HUES48 (cell line): ENCODE results near the gene TPD52L2.
"Not testable (repeated sequence)": the region's sequence is repeated elsewhere in the genome, so short reads cannot be mapped to it uniquely, and the experiment has no call there.

ENCODE experiments used
- H3K27ac ChIP-seq: one replicate; pipeline ENCODE4 v1.7.0; 2013; ENCODE audit warnings: low read depth, low read length, inconsistent platforms
- H3K27me3 ChIP-seq: 2 replicates; pipeline ENCODE4 v1.6.1; 2013; ENCODE audit warnings: mild to moderate bottlenecking, low read length; ENCODE audit not compliant: control insufficient read depth, insufficient read depth
- H3K36me3 ChIP-seq: 2 replicates; pipeline ENCODE4 v1.6.1; 2013; ENCODE audit warnings: low read length; ENCODE audit not compliant: control insufficient read depth, insufficient read depth
- H3K4me1 ChIP-seq: 2 replicates; pipeline ENCODE4 v1.6.1; 2013; ENCODE audit warnings: mild to moderate bottlenecking, low read length; ENCODE audit not compliant: control insufficient read depth, insufficient read depth
- H3K4me3 ChIP-seq: 2 replicates; pipeline ENCODE4 v1.5.1; 2013; ENCODE audit warnings: mild to moderate bottlenecking, low read depth, low read length
- H3K9ac ChIP-seq: 2 replicates; pipeline ENCODE4 v1.6.1; 2013; ENCODE audit warnings: mild to moderate bottlenecking, low read depth, low read length, moderate library complexity
- H3K9me3 ChIP-seq: 2 replicates; pipeline ENCODE4 v1.6.1; 2013; ENCODE audit warnings: low read length; ENCODE audit not compliant: control insufficient read depth, insufficient read depth

Gene TPD52L2

GRCh38 chr20:63929071-63929470, 64.0 kb downstream of the TPD52L2 start:
- Histone ChIP-seq H3K27me3 (no peaks in the 10 kb centered on the region), H3K4me3 (no peak overlapping the region), H3K27ac (no peak overlapping the region), H3K9me3 (no peaks in the 10 kb centered on the region), H3K9ac (no peak overlapping the region), H3K36me3 (peaks cover 60% of the 10 kb centered on the region), H3K4me1 (no peaks in the 10 kb centered on the region)

- H3K9ac ChIP-seq, H3K9me3 ChIP-seq, H3K4me1 ChIP-seq, H3K4me3 ChIP-seq, H3K27me3 ChIP-seq, H3K27ac ChIP-seq: not testable (repeated sequence)
- peaks cover 60% of the 10 kb centered on the region for H3K36me3 ChIP-seq
These were observed 64.4 kb downstream of the TPD52L2 start for GRCh38 chr20:63929473-63929883.

GRCh38 chr20:63930971-63931553, 66.0 kb downstream of the TPD52L2 start:
- Histone ChIP-seq H3K9ac (no peak overlapping the region), H3K36me3 (peaks cover 69% of the 10 kb centered on the region), H3K4me3 (no peak overlapping the region), H3K4me1 (no peaks in the 10 kb centered on the region), H3K27me3 (no peaks in the 10 kb centered on the region), H3K27ac (no peak overlapping the region), H3K9me3 (no peaks in the 10 kb centered on the region)

GRCh38 chr20:63931735-63932134, 66.7 kb downstream of the TPD52L2 start:
- H3K9ac ChIP-seq, result no peak overlapping the region
- no peaks in the 10 kb centered on the region for H3K27me3 ChIP-seq
- H3K27ac ChIP-seq, result no peak overlapping the region
- H3K36me3 ChIP-seq, result peaks cover 65% of the 10 kb centered on the region
- H3K4me1 ChIP-seq, result no peaks in the 10 kb centered on the region
- H3K4me3 ChIP-seq, result no peak overlapping the region
- no peaks in the 10 kb centered on the region for H3K9me3 ChIP-seq

GRCh38 chr20:63932606-63933160, 67.6 kb downstream of the TPD52L2 start:
- Histone ChIP-seq H3K4me3 (no peak overlapping the region), H3K27ac (no peak overlapping the region), H3K4me1 (no peaks in the 10 kb centered on the region), H3K36me3 (peaks cover 63% of the 10 kb centered on the region), H3K27me3 (no peaks in the 10 kb centered on the region), H3K9me3 (no peaks in the 10 kb centered on the region), H3K9ac (no peak overlapping the region)

GRCh38 chr20:63933646-63934045, 68.6 kb downstream of the TPD52L2 start:
- H3K4me1 ChIP-seq, result no peaks in the 10 kb centered on the region
- H3K36me3 ChIP-seq, result peaks cover 55% of the 10 kb centered on the region
- H3K9me3 ChIP-seq, result no peaks in the 10 kb centered on the region
- H3K4me3 ChIP-seq, result no peak overlapping the region
- H3K27me3 ChIP-seq, result no peaks in the 10 kb centered on the region
- H3K9ac ChIP-seq, result no peak overlapping the region
- H3K27ac ChIP-seq, result no peak overlapping the region

GRCh38 chr20:63934271-63935068, 69.4 kb downstream of the TPD52L2 start:
- Histone ChIP-seq H3K36me3 (peaks cover 47% of the 10 kb centered on the region), H3K4me1 (no peaks in the 10 kb centered on the region), H3K27me3 (no peaks in the 10 kb centered on the region), H3K4me3 (no peak overlapping the region), H3K9me3 (no peaks in the 10 kb centered on the region), H3K9ac (no peak overlapping the region), H3K27ac (no peak overlapping the region)

- Histone ChIP-seq H3K9me3 (no peaks in the 10 kb centered on the region), H3K4me1 (0 out of 2 replicates have a peak, but pooled peaks cover 2% of the 10 kb centered on the region), H3K27ac (no peak overlapping the region), H3K36me3 (peaks cover 45% of the 10 kb centered on the region), H3K9ac (no peak overlapping the region), H3K4me3 (no peak overlapping the region), H3K27me3 (no peaks in the 10 kb centered on the region)
These were observed 70.4 kb downstream of the TPD52L2 start for GRCh38 chr20:63935447-63935846.

GRCh38 chr20:63937596-63937995, 72.5 kb downstream of the TPD52L2 start:
- no peaks in the 10 kb centered on the region for H3K9me3 ChIP-seq
- peaks cover 29% of the 10 kb centered on the region for H3K36me3 ChIP-seq
- H3K27me3 ChIP-seq, result no peaks in the 10 kb centered on the region
- H3K4me1 ChIP-seq, result peaks cover 6% of the 10 kb centered on the region
- no peak overlapping the region for H3K27ac ChIP-seq
- no peak overlapping the region for H3K9ac ChIP-seq
- no peak overlapping the region for H3K4me3 ChIP-seq

GRCh38 chr20:63939061-63939935, 74.2 kb downstream of the TPD52L2 start:
- H3K27ac ChIP-seq, result no peak overlapping the region
- no peaks in the 10 kb centered on the region for H3K27me3 ChIP-seq
- no peak overlapping the region for H3K9ac ChIP-seq
- no peaks in the 10 kb centered on the region for H3K9me3 ChIP-seq
- peaks cover 35% of the 10 kb centered on the region for H3K36me3 ChIP-seq
- peak overlapping the region; percentile 59 for H3K4me3 ChIP-seq
- H3K4me1 ChIP-seq, result peaks cover 10% of the 10 kb centered on the region
